Thyroid gland (tissue), 4 donors: ENCODE data around the gene TAC3. TPM values are rescaled to one million over a fixed set of nuclear protein-coding genes. Genes with fewer than 3 reads are reported as not detected.
A peak's percentile ranks its signal among the peaks of the same experiment; 100 is the strongest.

Experiments used
- DNase-seq, 2 donors: peaks; one replicate each; pipeline ENCODE4 v3.0.0-alpha.2; 2019
- H3K27ac ChIP-seq, 3 donors: fragments of 200-600 bp; sonication (generic); 1 replicate in 2 of 3; 2 replicates in 1 of 3; pipeline ENCODE4 v1.5.1; 2016 to 2019; ENCODE audit warnings: mild to moderate bottlenecking in 1 of 3, moderate library complexity in 1 of 3
- H3K27me3 ChIP-seq: fragments of 200-600 bp; sonication (generic); one replicate; pipeline ENCODE4 v1.5.1; 2019
- H3K36me3 ChIP-seq, 2 donors: fragments of 200-600 bp; sonication (generic); one replicate each; pipeline ENCODE4 v1.5.1; 2016 to 2019
- H3K4me1 ChIP-seq, 2 donors: fragments of 200-600 bp; sonication (generic); one replicate each; pipeline ENCODE4 v1.5.1; 2017 to 2019
- H3K4me3 ChIP-seq, 3 donors: fragments of 200-600 bp; sonication (generic); replicated peaks in 1 of 3; 1 replicate in 2 of 3; 2 replicates in 1 of 3; pipeline ENCODE4 v1.5.1; 2016; ENCODE audit warnings: mild to moderate bottlenecking in 1 of 3
- H3K9me3 ChIP-seq: fragments of 200-600 bp; sonication (generic); one replicate; pipeline ENCODE4 v1.5.1; 2017
- CTCF ChIP-seq, 6 experiments: fragments of 200-600 bp in 3 of 6; fragments of 450-650 bp in 3 of 6; sonication (generic) in 3 of 6; IDR thresholded peaks; one replicate each; pipeline ENCODE4 v1.5.1; 2016 to 2019; ENCODE audit warnings: antibody characterized with exemption in 6 of 6, mild to moderate bottlenecking in 2 of 6, inconsistent platforms in 1 of 6, moderate library complexity in 1 of 6
- POLR2A ChIP-seq, 2 donors: fragments of 450-650 bp; IDR thresholded peaks; one replicate each; pipeline ENCODE4 v1.6.1; 2017; ENCODE audit warnings: antibody characterized with exemption in 2 of 2, mild to moderate bottlenecking in 2 of 2, moderate library complexity in 1 of 2
- WGBS, 2 donors: methylation state at CpG; one replicate each; pipeline ENCODE4 v1.1.5; 2017; 5-methylcytosine and 5-hydroxymethylcytosine counted together
- intact Hi-C: fragments of 100-400 bp; cut with DNase I; formaldehyde crosslinking; loops from one replicate; pipeline ENCODE4 v1.15.1; 2023
- total RNA-seq, 4 donors: library from RNA; depleted of rRNA; stranded (reverse); fragments of >200 nt; gene quantifications; one replicate each; pipeline ENCODE4 v1.2.3, GENCODE V29; 2016

The TAC3 gene
- total RNA-seq, 4 donors from 2014 or later, result not detected

- TF ChIP-seq CTCF (IDR thresholded peaks at IDR 0.05) (no peak), POLR2A (IDR thresholded peaks at IDR 0.05) (no peak)
- Histone ChIP-seq H3K4me1 (no peaks in the 10 kb centered on the region), H3K9me3 (no peaks in the 10 kb centered on the region), H3K27ac (no peak overlapping the region), H3K4me3 (no peak overlapping the region), H3K27me3 (no peaks in the 10 kb centered on the region), H3K36me3 (no peaks in the 10 kb centered on the region)
- DNase-seq, result no peak
- intact Hi-C loops, result no loop called here
- WGBS, 2 donors, result 76 to 80% methylated on average over 10 of the region's 10 CpGs
These were observed 23.0 kb downstream of the TAC3 start for GRCh38 chr12:56993346-56993745.

- H3K36me3 ChIP-seq, result no peaks in the 10 kb centered on the region
- H3K4me1 ChIP-seq, result peaks cover 0 to 14% of the 10 kb centered on the region in 2 donors
- no peaks in the 10 kb centered on the region for H3K27me3 ChIP-seq
- DNase-seq, result peak; percentile 27 to 35
- no peak for TF ChIP-seq POLR2A (IDR thresholded peaks at IDR 0.05)
- TF ChIP-seq CTCF (IDR thresholded peaks at IDR 0.05), result no peak
- peak overlapping the region in 2 of 3 donors; percentile 36 to 58 for H3K27ac ChIP-seq
- intact Hi-C loops, result no loop called here
- no peak overlapping the region for H3K4me3 ChIP-seq
- WGBS, 2 donors, result 79 to 80% methylated on average over 8 of the region's 8 CpGs
- no peaks in the 10 kb centered on the region for H3K9me3 ChIP-seq
These were observed 24.7 kb downstream of the TAC3 start for GRCh38 chr12:56991319-56992246.

GRCh38 chr12:56990648-56991318, 25.5 kb downstream of the TAC3 start:
- H3K4me3 ChIP-seq, result no peak overlapping the region
- no peaks in the 10 kb centered on the region for H3K36me3 ChIP-seq
- TF ChIP-seq POLR2A (IDR thresholded peaks at IDR 0.05) (no peak), CTCF (IDR thresholded peaks at IDR 0.05) (no peak)
- H3K4me1 ChIP-seq, result peaks cover 0 to 22% of the 10 kb centered on the region in 2 donors
- intact Hi-C loops, result no loop called here
- H3K9me3 ChIP-seq, result no peaks in the 10 kb centered on the region
- DNase-seq, result no peak
- peak overlapping the region in 1 of 3 donors; percentile 4 for H3K27ac ChIP-seq
- H3K27me3 ChIP-seq, result no peaks in the 10 kb centered on the region
- 68 to 78% methylated on average over 7 of the region's 7 CpGs for WGBS, 2 donors

GRCh38 chr12:56989861-56990610, 26.3 kb downstream of the TAC3 start:
- no peaks in the 10 kb centered on the region for H3K36me3 ChIP-seq
- TF ChIP-seq POLR2A (IDR thresholded peaks at IDR 0.05), result no peak
- no peak for TF ChIP-seq CTCF (IDR thresholded peaks at IDR 0.05)
- DNase-seq, result no peak

More at GRCh38 chr12:56989861-56990610, 26.3 kb downstream of the TAC3 start:
- Histone ChIP-seq H3K27me3 (no peaks in the 10 kb centered on the region), H3K9me3 (no peaks in the 10 kb centered on the region), H3K4me3 (no peak overlapping the region), H3K4me1 (peaks cover 0 to 22% of the 10 kb centered on the region in 2 donors), H3K27ac (no peak overlapping the region)
- 83 to 86% methylated on average over 7 of the region's 7 CpGs for WGBS, 2 donors
- intact Hi-C loops, result loop anchor here (5.0 to 10.0 kb wide), 2 partner anchors 145 to 233 kb away; no protein-coding TSS in a partner anchor
